ENCODE measurements around the gene DBNDD2. TPM values are rescaled to one million over a fixed set of nuclear protein-coding genes. Genes with fewer than 3 reads are reported as not detected.
A peak's percentile ranks its signal among the peaks of the same experiment; 100 is the strongest.

DBNDD2 gene, protein sequence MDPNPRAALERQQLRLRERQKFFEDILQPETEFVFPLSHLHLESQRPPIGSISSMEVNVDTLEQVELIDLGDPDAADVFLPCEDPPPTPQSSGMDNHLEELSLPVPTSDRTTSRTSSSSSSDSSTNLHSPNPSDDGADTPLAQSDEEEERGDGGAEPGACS
- total RNA-seq (100 to 1,000 TPM; 209 to 395 (median 346) TPM), polyA plus RNA-seq (100 to 1,000 TPM; 331 to 423 TPM)
- long read RNA-seq, donor 1, transcript DBNDD2-202 (4 exons, 1,078 nt) = major isoform, 180 of 431 reads
- long read RNA-seq, donor 1, transcript DBNDD2-204 (4 exons, 1,537 nt) = minor isoform, 21 of 431 reads
- long read RNA-seq, donor 1, transcript DBNDD2-209 (3 exons, 1,233 nt) = minor isoform, 13 of 431 reads
- long read RNA-seq, donor 1, transcript DBNDD2-203 (3 exons, 1,417 nt) = minor isoform, 159 of 431 reads
- long read RNA-seq, donor 1, partial matches to known transcripts = 4 of 431 reads
- long read RNA-seq, donor 1, other reads (novel, unspliced or antisense) = 34 of 431 reads
- long read RNA-seq, donor 2, transcript DBNDD2-204 (4 exons, 1,537 nt) = minor isoform, 178 of 921 reads
- long read RNA-seq, donor 2, transcript DBNDD2-203 (3 exons, 1,417 nt) = major isoform, 315 of 921 reads
- long read RNA-seq, donor 2, transcript DBNDD2-202 (4 exons, 1,078 nt) = minor isoform, 257 of 921 reads
- long read RNA-seq, donor 2, transcript DBNDD2-209 (3 exons, 1,233 nt) = minor isoform, 34 of 921 reads
- long read RNA-seq, donor 2, partial matches to known transcripts = 15 of 921 reads
- long read RNA-seq, donor 2, other reads (novel, unspliced or antisense) = 71 of 921 reads
- long read RNA-seq, donor 3, transcript DBNDD2-204 (4 exons, 1,537 nt) = minor isoform, 22 of 188 reads
- long read RNA-seq, donor 3, transcript DBNDD2-202 (4 exons, 1,078 nt) = major isoform, 106 of 188 reads
- long read RNA-seq, donor 3, transcript DBNDD2-203 (3 exons, 1,417 nt) = minor isoform, 36 of 188 reads
- long read RNA-seq, donor 3, partial matches to known transcripts = 3 of 188 reads
- long read RNA-seq, donor 3, other reads (novel, unspliced or antisense) = 7 of 188 reads

DNA sequence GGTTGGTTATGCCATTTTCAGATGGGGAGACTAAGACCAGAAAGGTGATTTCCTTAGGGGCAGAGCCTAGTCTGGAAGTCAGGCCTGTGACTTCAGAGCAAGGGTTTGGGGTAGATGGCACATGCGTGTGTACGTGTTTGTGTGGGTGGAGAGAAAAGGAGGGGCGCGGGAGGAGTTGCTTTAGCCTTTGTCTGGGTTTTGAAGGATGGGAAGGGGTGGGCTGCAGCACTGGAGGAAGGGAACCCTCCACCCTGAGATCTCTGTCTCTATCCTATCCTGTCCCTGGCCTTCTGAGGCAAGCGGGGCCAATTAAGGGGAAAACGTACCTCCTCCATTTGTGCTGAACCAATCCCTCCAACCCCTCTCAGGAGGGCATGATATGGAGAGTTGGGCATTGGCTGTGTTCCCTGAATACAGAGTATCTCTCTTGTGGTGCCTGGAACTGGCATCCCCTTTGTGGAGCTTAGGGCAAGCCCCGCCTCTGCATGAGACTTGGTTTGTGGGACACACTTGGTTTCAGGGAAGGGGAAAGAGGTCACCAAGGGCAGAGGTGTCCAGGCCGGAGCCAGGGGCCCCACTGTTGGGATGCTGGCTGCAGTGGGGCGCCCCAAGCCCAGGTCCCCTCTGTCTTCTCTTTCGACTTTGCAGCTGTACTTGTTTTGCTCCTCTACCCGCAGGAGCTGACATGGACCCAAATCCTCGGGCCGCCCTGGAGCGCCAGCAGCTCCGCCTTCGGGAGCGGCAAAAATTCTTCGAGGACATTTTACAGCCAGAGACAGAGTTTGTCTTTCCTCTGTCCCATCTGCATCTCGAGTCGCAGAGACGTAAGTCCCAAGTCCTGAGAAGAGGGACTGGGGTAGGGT, at the start of gene DBNDD2:
DBNDD2 (plus strand) TSS at position 507 of the 863 bp plus-strand sequence; CDS start at position 686, 179 bp downstream.
- H3K36me3 ChIP-seq = peaks cover 0 to 45% (median 34%) of the 10 kb centered on the region in 9 donors
- WGBS, 4 donors = 38 to 68% (median 52%) methylated on average over 21 of the region's 21 CpGs
- DNase-seq (peak; percentile 66 to 84 (median 72)), ATAC-seq (peak; percentile 61 to 86 (median 81))
- H3K27ac ChIP-seq = peak within 1 kb of the TSS; percentile 96 to 100 (median 99)
- peak within 1 kb of the TSS; percentile 69 to 98 (median 84) for H3K4me3 ChIP-seq
- H3K4me1 ChIP-seq = peaks cover 0 to 56% (median 31%) of the 10 kb centered on the region in 12 donors
- no peaks in the 10 kb centered on the region for H3K9me3 ChIP-seq
- H3K27me3 ChIP-seq = peaks cover 0 to 5% (median 0%) of the 10 kb centered on the region in 9 donors
- TF ChIP-seq, protein P1, sequence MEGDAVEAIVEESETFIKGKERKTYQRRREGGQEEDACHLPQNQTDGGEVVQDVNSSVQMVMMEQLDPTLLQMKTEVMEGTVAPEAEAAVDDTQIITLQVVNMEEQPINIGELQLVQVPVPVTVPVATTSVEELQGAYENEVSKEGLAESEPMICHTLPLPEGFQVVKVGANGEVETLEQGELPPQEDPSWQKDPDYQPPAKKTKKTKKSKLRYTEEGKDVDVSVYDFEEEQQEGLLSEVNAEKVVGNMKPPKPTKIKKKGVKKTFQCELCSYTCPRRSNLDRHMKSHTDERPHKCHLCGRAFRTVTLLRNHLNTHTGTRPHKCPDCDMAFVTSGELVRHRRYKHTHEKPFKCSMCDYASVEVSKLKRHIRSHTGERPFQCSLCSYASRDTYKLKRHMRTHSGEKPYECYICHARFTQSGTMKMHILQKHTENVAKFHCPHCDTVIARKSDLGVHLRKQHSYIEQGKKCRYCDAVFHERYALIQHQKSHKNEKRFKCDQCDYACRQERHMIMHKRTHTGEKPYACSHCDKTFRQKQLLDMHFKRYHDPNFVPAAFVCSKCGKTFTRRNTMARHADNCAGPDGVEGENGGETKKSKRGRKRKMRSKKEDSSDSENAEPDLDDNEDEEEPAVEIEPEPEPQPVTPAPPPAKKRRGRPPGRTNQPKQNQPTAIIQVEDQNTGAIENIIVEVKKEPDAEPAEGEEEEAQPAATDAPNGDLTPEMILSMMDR (IDR thresholded peaks at IDR 0.05) = no peak
- TF ChIP-seq POLR2A (IDR thresholded peaks at IDR 0.05) = peak in 1 of 2 donors; percentile 35
- intact Hi-C loops (cut with DNase I) = loop anchor here in 6 of 10 donors (2.0 to 5.0 kb wide), 4 partner anchors 29 to 66 kb away; partner anchors contain the start of gene SYS1 (in 2 of the 6)

DNA sequence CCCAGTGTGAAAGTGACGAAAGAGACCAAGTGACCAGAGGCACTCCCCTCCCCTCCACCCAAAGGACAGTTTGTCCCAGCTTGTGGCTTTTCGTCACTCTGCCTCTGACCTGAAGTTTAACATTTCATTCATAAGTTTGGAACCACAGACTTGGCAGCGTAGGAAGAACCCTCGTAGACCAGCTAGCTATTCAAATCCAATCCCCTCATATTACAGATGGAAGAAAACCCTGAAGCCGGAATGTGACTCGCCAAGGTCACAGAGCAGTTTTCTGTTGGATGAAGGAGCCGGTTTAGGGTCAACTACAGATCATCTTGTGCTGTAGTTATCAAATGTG, 49.1 kb upstream of the DBNDD2 start:
- TF ChIP-seq, protein P1 (IDR thresholded peaks at IDR 0.05) = no peak
- TF ChIP-seq POLR2A (IDR thresholded peaks at IDR 0.05) = no peak
- 32 to 43% (median 34%) methylated on average over 7 of the region's 7 CpGs for WGBS, 4 donors
- DNase-seq = peak in 4 of 5 donors; percentile 41 to 89 (median 60)
- Histone ChIP-seq H3K4me1 (peaks cover 5 to 84% (median 39%) of the 10 kb centered on the region in 12 donors), H3K9me3 (no peaks in the 10 kb centered on the region), H3K36me3 (no peaks in the 10 kb centered on the region), H3K4me3 (no peak overlapping the region), H3K27me3 (no peaks in the 10 kb centered on the region), H3K27ac (peak overlapping the region; percentile 88 to 98 (median 92))
- intact Hi-C loops (cut with DNase I) = loop anchor here in 3 of 10 donors (2.0 to 5.0 kb wide), 2 partner anchors 16 to 58 kb away; partner anchors contain the start of gene PIGT (in 1 of the 3)
- ATAC-seq = peak in 2 of 4 donors; percentile 43 to 54

DNA sequence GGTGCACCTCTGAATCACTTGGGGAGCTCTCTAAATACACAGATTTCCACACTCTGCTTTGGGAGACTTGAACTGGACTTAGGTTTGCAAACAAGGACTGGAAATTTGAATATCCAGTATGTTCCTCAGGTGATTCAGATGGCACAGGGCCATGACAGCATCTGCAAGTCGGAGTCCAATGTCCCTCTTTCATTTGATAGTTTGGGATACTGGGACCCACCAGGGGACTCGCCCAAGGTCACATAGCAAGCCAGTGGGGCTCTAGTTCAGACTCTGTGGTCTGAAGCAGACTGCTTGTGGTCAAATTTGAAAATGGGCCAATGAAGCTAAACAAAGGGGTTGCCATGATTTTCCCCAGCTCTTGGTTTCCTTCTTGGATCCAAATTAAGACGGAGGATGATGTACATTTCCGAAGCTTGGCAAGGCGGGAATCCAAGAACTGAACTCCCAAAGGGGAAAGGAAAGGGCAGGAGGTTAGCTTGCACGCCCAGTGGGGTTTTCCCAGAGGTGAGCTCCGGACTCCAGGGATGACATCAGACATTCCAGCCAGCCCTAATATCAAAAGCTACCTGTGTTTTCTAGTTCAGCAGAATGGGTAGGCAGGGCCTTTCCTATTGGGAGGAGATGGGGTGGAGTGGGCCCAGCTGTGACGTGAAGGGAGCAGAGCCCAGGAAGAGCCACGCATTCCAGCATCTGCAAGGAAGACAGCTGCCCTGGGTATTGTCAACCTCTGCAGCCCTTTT, 48.5 kb upstream of the DBNDD2 start:
- WGBS, 4 donors = 45 to 64% (median 53%) methylated on average over 9 of the region's 9 CpGs
- H3K36me3 ChIP-seq = no peaks in the 10 kb centered on the region
- no peak for DNase-seq
- peaks cover 5 to 82% (median 40%) of the 10 kb centered on the region in 12 donors for H3K4me1 ChIP-seq
- H3K27ac ChIP-seq = peak overlapping the region in 11 of 12 donors; percentile 88 to 98 (median 93)
- intact Hi-C loops (cut with DNase I) = loop anchor here in 6 of 10 donors (2.0 to 5.0 kb wide), 4 partner anchors 17 to 58 kb away; partner anchors contain the start of gene PIGT (in 4 of the 6)
- H3K4me3 ChIP-seq = no peak overlapping the region
- no peaks in the 10 kb centered on the region for H3K27me3 ChIP-seq
- TF ChIP-seq, protein P1 (IDR thresholded peaks at IDR 0.05) = no peak
- no peak for TF ChIP-seq POLR2A (IDR thresholded peaks at IDR 0.05)
- ATAC-seq = no peak
- no peaks in the 10 kb centered on the region for H3K9me3 ChIP-seq

Measured in heart left ventricle (tissue), 16 donors.